PC-9 (cell line): ENCODE results near the gene CLIC2.

Experiments used
- EZH2 ChIP-seq: fragments of 200-600 bp; sonication (generic); IDR thresholded peaks from 2 replicates; pipeline ENCODE4 v1.8.0; 2017; ENCODE audit warnings: antibody characterized with exemption, low read depth
- TF ChIP-seq, protein P1 (sequence below): fragments of 200-600 bp; sonication (generic); conservative IDR thresholded peaks from 2 replicates; pipeline ENCODE4 v1.6.1; 2017; ENCODE audit warnings: mixed run types, antibody characterized with exemption, mild to moderate bottlenecking, moderate library complexity

DNA sequence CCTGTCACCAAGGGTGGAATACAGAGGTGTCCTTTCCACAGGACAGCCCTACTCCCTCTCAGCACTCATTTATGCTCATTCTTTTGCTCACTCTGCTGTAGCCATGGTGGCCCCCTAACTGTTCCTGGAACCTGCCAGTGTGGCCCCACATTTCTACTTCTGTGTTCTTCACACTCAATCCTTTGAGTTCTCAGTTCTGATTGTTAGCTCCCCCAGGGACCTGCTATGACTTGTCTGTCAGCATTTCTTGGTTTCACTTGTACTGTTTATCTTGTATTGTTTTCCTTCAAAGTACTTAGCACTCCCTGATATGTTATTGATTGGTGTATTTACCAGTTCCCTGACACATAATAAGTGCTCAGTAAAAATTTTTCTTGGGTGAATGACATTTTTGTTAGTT, 103.3 kb downstream of the CLIC2 start:
- TF ChIP-seq EZH2 = no peak
- TF ChIP-seq, protein P1, sequence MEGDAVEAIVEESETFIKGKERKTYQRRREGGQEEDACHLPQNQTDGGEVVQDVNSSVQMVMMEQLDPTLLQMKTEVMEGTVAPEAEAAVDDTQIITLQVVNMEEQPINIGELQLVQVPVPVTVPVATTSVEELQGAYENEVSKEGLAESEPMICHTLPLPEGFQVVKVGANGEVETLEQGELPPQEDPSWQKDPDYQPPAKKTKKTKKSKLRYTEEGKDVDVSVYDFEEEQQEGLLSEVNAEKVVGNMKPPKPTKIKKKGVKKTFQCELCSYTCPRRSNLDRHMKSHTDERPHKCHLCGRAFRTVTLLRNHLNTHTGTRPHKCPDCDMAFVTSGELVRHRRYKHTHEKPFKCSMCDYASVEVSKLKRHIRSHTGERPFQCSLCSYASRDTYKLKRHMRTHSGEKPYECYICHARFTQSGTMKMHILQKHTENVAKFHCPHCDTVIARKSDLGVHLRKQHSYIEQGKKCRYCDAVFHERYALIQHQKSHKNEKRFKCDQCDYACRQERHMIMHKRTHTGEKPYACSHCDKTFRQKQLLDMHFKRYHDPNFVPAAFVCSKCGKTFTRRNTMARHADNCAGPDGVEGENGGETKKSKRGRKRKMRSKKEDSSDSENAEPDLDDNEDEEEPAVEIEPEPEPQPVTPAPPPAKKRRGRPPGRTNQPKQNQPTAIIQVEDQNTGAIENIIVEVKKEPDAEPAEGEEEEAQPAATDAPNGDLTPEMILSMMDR = no peak
